ENCODE results near the gene NKAIN2. TPM values are rescaled to one million over a fixed set of nuclear protein-coding genes. Genes with fewer than 3 reads are reported as not detected.

The NKAIN2 gene
- total RNA-seq, 1 experiment from 2014 or later: 2.7 TPM

GRCh38 chr6:124738482-124738881, 934.8 kb downstream of the NKAIN2 start:
- Mint-ChIP-seq H3K9me3 (ENCODE audit: unreplicated experiment) (peaks cover 2% of the 10 kb centered on the region), H3K36me3 (ENCODE audit: insufficient read depth, unreplicated experiment) (no peaks in the 10 kb centered on the region), H3K27me3 (ENCODE audit: insufficient read depth, unreplicated experiment) (peaks cover 27% of the 10 kb centered on the region), H3K27ac (ENCODE audit: low read depth, unreplicated experiment) (no peak overlapping the region), H3K4me3 (ENCODE audit: unreplicated experiment) (no peak overlapping the region), H3K4me1 (ENCODE audit: insufficient read depth, unreplicated experiment) (peaks cover 19% of the 10 kb centered on the region)
- intact Hi-C loops (cut with micrococcal nuclease): no loop called here
- no TSS peak for BruUV-seq (replicated peaks)
- TF ChIP-seq, protein P1, sequence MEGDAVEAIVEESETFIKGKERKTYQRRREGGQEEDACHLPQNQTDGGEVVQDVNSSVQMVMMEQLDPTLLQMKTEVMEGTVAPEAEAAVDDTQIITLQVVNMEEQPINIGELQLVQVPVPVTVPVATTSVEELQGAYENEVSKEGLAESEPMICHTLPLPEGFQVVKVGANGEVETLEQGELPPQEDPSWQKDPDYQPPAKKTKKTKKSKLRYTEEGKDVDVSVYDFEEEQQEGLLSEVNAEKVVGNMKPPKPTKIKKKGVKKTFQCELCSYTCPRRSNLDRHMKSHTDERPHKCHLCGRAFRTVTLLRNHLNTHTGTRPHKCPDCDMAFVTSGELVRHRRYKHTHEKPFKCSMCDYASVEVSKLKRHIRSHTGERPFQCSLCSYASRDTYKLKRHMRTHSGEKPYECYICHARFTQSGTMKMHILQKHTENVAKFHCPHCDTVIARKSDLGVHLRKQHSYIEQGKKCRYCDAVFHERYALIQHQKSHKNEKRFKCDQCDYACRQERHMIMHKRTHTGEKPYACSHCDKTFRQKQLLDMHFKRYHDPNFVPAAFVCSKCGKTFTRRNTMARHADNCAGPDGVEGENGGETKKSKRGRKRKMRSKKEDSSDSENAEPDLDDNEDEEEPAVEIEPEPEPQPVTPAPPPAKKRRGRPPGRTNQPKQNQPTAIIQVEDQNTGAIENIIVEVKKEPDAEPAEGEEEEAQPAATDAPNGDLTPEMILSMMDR (IDR thresholded peaks at IDR 0.05; ENCODE audit: unreplicated experiment): no peak
- ChIA-PET POLR2A (no interaction called here), CTCF (interaction anchor here (0.6 to 0.8 kb wide), 2 partner anchors 23 to 928 kb away, joined by 3 to 4 read pairs; no protein-coding TSS in a partner anchor)
- no peak for DNase-seq (ENCODE audit: unreplicated experiment)

DNA sequence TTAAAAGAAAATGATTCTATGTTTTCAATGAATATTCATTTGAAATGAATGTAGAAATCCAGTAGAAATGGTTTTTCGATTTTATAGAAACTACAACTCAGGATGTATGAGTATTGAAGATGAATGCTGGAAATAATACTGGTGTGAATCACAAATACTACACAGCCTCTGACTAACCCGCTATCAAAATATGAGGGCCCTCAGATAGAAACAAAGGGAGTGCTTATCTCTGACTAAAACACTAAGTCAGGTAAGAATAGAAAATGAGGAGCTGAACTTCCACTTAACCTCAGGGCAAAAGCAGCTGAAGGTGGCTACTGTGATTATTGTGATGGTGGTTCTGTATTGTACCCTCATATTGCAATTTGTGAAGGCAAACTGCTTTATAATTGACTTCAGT, 937.7 kb downstream of the NKAIN2 start:
- CTCF ChIA-PET: no interaction called here
- Mint-ChIP-seq H3K4me3 (ENCODE audit: unreplicated experiment) (no peak overlapping the region), H3K27me3 (ENCODE audit: insufficient read depth, unreplicated experiment) (peaks cover 27% of the 10 kb centered on the region), H3K9me3 (ENCODE audit: unreplicated experiment) (no peaks in the 10 kb centered on the region), H3K36me3 (ENCODE audit: insufficient read depth, unreplicated experiment) (no peaks in the 10 kb centered on the region), H3K4me1 (ENCODE audit: insufficient read depth, unreplicated experiment) (peaks cover 28% of the 10 kb centered on the region), H3K27ac (ENCODE audit: low read depth, unreplicated experiment) (no peak overlapping the region)
- DNase-seq (ENCODE audit: unreplicated experiment): no peak
- POLR2A ChIA-PET: interaction anchor here (0.6 kb wide), 1 partner anchor 936 kb away, joined by 3 read pairs; no protein-coding TSS in a partner anchor
- intact Hi-C loops (cut with micrococcal nuclease): no loop called here
- no TSS peak for BruUV-seq (replicated peaks)
- TF ChIP-seq, protein P1 (IDR thresholded peaks at IDR 0.05; ENCODE audit: unreplicated experiment): no peak

- Mint-ChIP-seq H3K9me3 (ENCODE audit: unreplicated experiment) (no peaks in the 10 kb centered on the region), H3K4me3 (ENCODE audit: unreplicated experiment) (no peak overlapping the region), H3K27ac (ENCODE audit: low read depth, unreplicated experiment) (no peak overlapping the region), H3K36me3 (ENCODE audit: insufficient read depth, unreplicated experiment) (no peaks in the 10 kb centered on the region), H3K27me3 (ENCODE audit: insufficient read depth, unreplicated experiment) (peaks cover 30% of the 10 kb centered on the region), H3K4me1 (ENCODE audit: insufficient read depth, unreplicated experiment) (peaks cover 28% of the 10 kb centered on the region)
- intact Hi-C loops (cut with micrococcal nuclease): no loop called here
- BruUV-seq (replicated peaks): no TSS peak
- DNase-seq (ENCODE audit: unreplicated experiment): peak; percentile 57
- ChIA-PET CTCF (no interaction called here), POLR2A (no interaction called here)
- TF ChIP-seq, protein P1 (IDR thresholded peaks at IDR 0.05; ENCODE audit: unreplicated experiment): no peak
Observed at GRCh38 chr6:124742971-124743370, 939.3 kb downstream of the NKAIN2 start.

GRCh38 chr6:124743420-124743819, 939.8 kb downstream of the NKAIN2 start:
- no peaks in the 10 kb centered on the region for H3K9me3 Mint-ChIP-seq (ENCODE audit: unreplicated experiment)
- peaks cover 28% of the 10 kb centered on the region for H3K4me1 Mint-ChIP-seq (ENCODE audit: insufficient read depth, unreplicated experiment)
- H3K4me3 Mint-ChIP-seq (ENCODE audit: unreplicated experiment): no peak overlapping the region
- ChIA-PET CTCF (no interaction called here), POLR2A (no interaction called here)
- intact Hi-C loops (cut with micrococcal nuclease): no loop called here
- no peak overlapping the region for H3K27ac Mint-ChIP-seq (ENCODE audit: low read depth, unreplicated experiment)
- BruUV-seq (replicated peaks): no TSS peak
- TF ChIP-seq, protein P1 (IDR thresholded peaks at IDR 0.05; ENCODE audit: unreplicated experiment): no peak
- no peak for DNase-seq (ENCODE audit: unreplicated experiment)
- H3K27me3 Mint-ChIP-seq (ENCODE audit: insufficient read depth, unreplicated experiment): peaks cover 34% of the 10 kb centered on the region
- no peaks in the 10 kb centered on the region for H3K36me3 Mint-ChIP-seq (ENCODE audit: insufficient read depth, unreplicated experiment)
